ENCODE results near the gene ZNF70. TPM values are rescaled to one million over a fixed set of nuclear protein-coding genes. Genes with fewer than 3 reads are reported as not detected.

ZNF70 gene
- total and polyA plus RNA-seq, 10 of the 15 experiments (the other 5 are each of a cell fraction or from before 2014, with no cell fraction given) = 0.15 to 2.3 (median 0.85) TPM

DNA sequence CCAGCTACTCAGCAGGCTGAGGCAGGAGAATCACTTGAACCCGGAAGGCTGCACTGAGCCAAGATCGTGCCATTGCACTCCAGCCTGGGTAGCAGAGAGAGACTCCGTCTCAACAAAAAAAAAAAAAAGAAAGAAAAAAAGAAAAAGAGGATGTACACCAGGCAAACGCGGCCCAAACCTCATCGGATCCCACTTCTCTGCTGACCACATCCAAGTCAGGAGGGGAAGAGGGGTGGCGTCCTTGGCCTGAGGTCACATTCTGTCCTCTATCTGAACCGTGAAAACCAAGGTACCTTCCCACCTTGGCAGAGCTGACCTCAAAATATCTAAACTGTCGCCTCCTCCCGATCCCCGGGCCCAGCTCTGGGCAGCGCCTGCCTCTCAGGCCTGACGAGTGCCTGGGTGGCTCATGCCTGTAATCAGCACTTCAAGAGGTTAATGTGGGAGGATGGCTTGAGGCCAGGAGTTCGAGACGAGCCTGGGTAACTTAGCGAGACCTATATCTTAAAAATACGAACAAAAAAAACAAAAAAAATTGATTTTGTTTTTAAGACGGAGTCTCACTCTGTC lies 35.0 kb downstream of the ZNF70 start:
- intact Hi-C loops (cut with micrococcal nuclease; ENCODE audit: unreplicated experiment) = no loop called here
- no TSS peak for BruUV-seq (replicated peaks)
- ChIA-PET POLR2A (interaction anchor here (0.7 to 2.7 kb wide), 4 partner anchors 34 to 133 kb away, joined by 3 to 12 read pairs (median 3); partner anchors contain the start of gene ZNF70), CTCF (interaction anchor here (1.3 to 1.6 kb wide), 2 partner anchors 33 to 52 kb away, joined by 3 to 8 read pairs; partner anchors contain the start of gene CHCHD10), RAD21 (ENCODE audit: unreplicated experiment) (interaction anchor here (1.1 to 2.1 kb wide), 3 partner anchors 12 to 130 kb away, joined by 3 to 7 read pairs (median 3); partner anchors contain the start of gene ZNF70), SMC1A (ENCODE audit: uncharacterized antibody, unreplicated experiment) (interaction anchor here (0.9 to 1.6 kb wide), 4 partner anchors 17 to 141 kb away, joined by 3 to 6 read pairs (median 3); partner anchors contain the start of gene SLC2A11)
- Histone ChIP-seq H3K4me3 (peak overlapping the region; percentile 83), H3K4me2 (ENCODE audit: control insufficient read depth, insufficient read depth) (peak overlapping the region; percentile 76), H3K27ac (ENCODE audit: control insufficient read depth, insufficient read depth) (no peak overlapping the region), H3K36me3 (ENCODE audit: control insufficient read depth in 2 of 2, insufficient read depth in 2 of 2, low read length in 1 of 2) (peaks cover 7 to 16% of the 10 kb centered on the region in 2 experiments; a peak in 3 of 4 replicates), H3K9me3 (replicated peaks; ENCODE audit: control insufficient read depth, insufficient read depth, low read length) (no peaks in the 10 kb centered on the region), H3K4me1 (ENCODE audit: control insufficient read depth, insufficient read depth, low read length) (peaks cover 14% of the 10 kb centered on the region), H2AFZ (ENCODE audit: control insufficient read depth, low read depth, low read length) (no peak overlapping the region), H3K79me2 (ENCODE audit: control insufficient read depth, insufficient read depth, low read length) (peaks cover 12% of the 10 kb centered on the region), H3K9ac (ENCODE audit: control insufficient read depth, insufficient read depth, low read length) (peak overlapping the region; percentile 92), H4K20me1 (ENCODE audit: control insufficient read depth, insufficient read depth) (no peaks in the 10 kb centered on the region), H3K27me3 (replicated peaks in 1 of 2; ENCODE audit: control insufficient read depth in 2 of 2, insufficient read depth in 2 of 2, low read length in 1 of 2) (no peaks in the 10 kb centered on the region)
- FAIRE-seq (no peak), DNase-seq (ENCODE audit: low read depth, low spot score) (no peak), ATAC-seq (peak; percentile 34)
- 95% methylated on average over 18 of the region's 18 CpGs for WGBS (ENCODE audit: insufficient coverage, insufficient replicate concordance, low lambda C conversion rate, missing lambda C conversion rate)
- TF ChIP-seq, protein P1, sequence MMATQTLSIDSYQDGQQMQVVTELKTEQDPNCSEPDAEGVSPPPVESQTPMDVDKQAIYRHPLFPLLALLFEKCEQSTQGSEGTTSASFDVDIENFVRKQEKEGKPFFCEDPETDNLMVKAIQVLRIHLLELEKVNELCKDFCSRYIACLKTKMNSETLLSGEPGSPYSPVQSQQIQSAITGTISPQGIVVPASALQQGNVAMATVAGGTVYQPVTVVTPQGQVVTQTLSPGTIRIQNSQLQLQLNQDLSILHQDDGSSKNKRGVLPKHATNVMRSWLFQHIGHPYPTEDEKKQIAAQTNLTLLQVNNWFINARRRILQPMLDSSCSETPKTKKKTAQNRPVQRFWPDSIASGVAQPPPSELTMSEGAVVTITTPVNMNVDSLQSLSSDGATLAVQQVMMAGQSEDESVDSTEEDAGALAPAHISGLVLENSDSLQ (IDR thresholded peaks at IDR 0.05) = no peak
- TF ChIP-seq RAD21 (IDR thresholded peaks at IDR 0.05; ENCODE audit: insufficient read depth, low read depth, low read length) = no peak
- no peak for TF ChIP-seq MTA3 (IDR thresholded peaks at IDR 0.05; ENCODE audit: borderline replicate concordance, low read length)
- no peak for TF ChIP-seq HDAC6 (IDR thresholded peaks at IDR 0.05; ENCODE audit: unreplicated experiment)
- TF ChIP-seq HDGF (IDR thresholded peaks at IDR 0.05) = peak; percentile 43; the same call in 1 of the 2 replicates
- 0 out of 2 replicates have a peak, but pooled peaks have one; percentile 18 for TF ChIP-seq SMARCA5 (IDR thresholded peaks at IDR 0.05)
- peak; percentile 41 for TF ChIP-seq RUNX3 (IDR thresholded peaks at IDR 0.05; ENCODE audit: low read length)
- TF ChIP-seq SPI1 (IDR thresholded peaks at IDR 0.05; ENCODE audit: borderline replicate concordance, insufficient read depth, low read depth, low read length) = peak; percentile 7; the same call in 1 of the 2 replicates
- TF ChIP-seq BCL11A (IDR thresholded peaks at IDR 0.05; ENCODE audit: low read depth, low read length) = no peak
- TF ChIP-seq NR2F1 (conservative IDR thresholded peaks at IDR 0.05) = peak; percentile 27; the same call in 1 of the 2 replicates
- TF ChIP-seq TARDBP (IDR thresholded peaks at IDR 0.05; ENCODE audit: borderline replicate concordance) = no peak
- TF ChIP-seq IKZF2 (IDR thresholded peaks at IDR 0.05) = peak in 1 of 2 experiments; percentile 29; a peak in 1 of 4 replicates
- in situ Hi-C loops (cut with MboI) = no loop called here
